Left renal cortex interstitium (tissue), 4 donors: ENCODE measurements around the gene SORT1. TPM values are rescaled to one million over a fixed set of nuclear protein-coding genes. Genes with fewer than 3 reads are reported as not detected.
"Not testable (repeated sequence)": the region's sequence is repeated elsewhere in the genome, so short reads cannot be mapped to it uniquely, and the experiment has no call there.

Experiments
- DNase-seq, 4 donors: peaks; one replicate each; pipeline ENCODE4 v3.0.0-alpha.2; 2013; ENCODE audit warnings: low read depth in 4 of 4, low spot score in 2 of 4, missing footprints in 1 of 4
- polyA plus RNA-seq, 4 donors: library from polyadenylated mRNA; unstranded; fragments of 120-200 nt; gene quantifications; one replicate each; pipeline ENCODE4 v1.2.1, GENCODE V29; 2013; ENCODE audit not compliant: insufficient read length in 4 of 4

SORT1 gene
- polyA plus RNA-seq, 4 donors, result 52.1 to 60.4 (median 56.9) TPM

DNA sequence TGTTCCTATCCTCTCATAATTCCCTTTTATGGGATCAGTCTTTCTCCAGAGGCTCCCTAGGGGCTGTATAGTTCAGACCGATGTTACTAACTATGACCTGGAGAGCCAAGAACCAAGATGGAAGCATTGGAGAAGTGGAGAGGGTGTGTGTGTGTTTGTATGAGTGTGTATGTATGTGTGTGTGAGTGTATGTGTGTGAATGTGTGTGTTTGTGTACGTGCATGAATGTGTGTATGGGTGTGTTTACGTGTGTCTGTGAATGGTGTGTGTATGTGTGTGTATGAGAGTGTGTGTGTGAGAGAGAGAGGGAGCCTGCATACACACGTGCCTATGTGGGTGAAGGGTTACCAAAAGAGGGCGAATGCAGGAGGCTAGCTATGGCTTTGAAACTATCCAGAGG is 95.8 kb downstream of the SORT1 start:
- DNase-seq, result no peak

DNA sequence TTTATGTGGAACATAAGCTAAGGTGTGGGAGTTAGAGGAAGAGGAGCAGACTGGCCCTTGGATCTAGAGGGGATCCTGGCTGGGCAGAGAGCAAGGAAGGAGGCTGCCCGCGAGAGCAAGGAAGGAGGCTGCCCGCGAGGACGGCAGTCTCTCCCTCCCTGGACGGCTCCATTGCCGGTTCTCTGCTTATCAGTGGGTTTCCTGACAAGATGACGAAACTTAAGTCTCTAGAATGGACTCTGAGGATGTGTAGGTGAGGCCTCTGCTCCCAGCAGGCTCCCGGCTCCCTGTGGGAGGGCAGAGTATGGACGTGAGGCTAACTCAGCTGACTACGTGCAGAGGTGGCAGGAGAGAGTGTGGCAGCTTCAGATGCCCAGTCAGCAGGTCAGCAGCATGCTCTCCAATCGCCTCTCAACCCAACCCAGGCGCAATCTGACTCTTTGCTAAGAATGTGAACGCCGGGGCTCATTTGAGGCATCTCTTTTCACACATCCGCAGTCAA is 97.0 kb downstream of the SORT1 start:
- DNase-seq, result no peak

DNA sequence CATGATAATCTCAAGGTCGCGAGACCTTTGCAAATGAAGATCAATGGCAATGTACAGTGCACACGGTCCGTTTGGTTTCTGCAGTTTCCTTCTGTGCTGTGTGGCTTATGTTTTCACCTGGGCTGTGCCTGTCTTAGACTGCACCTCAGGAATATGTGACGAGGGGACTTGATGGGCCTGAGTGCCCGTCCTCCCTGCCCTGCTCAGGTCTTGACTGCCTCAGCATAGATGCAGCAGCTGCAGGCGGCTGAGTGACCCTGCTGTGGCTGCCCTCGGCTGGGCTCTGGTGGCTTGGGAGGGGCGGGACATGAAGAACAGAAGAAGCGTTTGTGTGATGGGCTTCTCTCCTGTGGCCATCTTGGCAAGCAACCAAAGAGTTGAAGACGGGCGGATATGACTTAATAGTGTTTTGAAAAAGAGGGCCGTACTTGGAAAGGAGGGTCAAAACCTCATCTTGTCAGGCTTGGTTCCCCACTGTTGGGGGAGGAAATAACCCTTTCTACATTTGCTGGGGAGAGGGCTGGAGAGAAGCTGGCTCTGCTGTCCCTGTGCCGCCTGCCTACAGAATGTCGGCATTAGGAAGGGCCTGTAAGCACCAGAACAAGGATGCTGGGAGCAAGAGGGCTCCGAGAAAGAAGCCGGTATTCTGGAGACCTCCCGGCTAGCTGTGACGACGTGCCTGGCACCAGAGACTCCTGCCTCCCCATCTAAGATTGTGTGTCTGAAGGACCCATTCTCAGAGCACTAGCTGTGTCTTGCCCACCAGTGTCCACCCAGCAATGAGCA is 98.0 kb downstream of the SORT1 start:
- no peak for DNase-seq

DNA sequence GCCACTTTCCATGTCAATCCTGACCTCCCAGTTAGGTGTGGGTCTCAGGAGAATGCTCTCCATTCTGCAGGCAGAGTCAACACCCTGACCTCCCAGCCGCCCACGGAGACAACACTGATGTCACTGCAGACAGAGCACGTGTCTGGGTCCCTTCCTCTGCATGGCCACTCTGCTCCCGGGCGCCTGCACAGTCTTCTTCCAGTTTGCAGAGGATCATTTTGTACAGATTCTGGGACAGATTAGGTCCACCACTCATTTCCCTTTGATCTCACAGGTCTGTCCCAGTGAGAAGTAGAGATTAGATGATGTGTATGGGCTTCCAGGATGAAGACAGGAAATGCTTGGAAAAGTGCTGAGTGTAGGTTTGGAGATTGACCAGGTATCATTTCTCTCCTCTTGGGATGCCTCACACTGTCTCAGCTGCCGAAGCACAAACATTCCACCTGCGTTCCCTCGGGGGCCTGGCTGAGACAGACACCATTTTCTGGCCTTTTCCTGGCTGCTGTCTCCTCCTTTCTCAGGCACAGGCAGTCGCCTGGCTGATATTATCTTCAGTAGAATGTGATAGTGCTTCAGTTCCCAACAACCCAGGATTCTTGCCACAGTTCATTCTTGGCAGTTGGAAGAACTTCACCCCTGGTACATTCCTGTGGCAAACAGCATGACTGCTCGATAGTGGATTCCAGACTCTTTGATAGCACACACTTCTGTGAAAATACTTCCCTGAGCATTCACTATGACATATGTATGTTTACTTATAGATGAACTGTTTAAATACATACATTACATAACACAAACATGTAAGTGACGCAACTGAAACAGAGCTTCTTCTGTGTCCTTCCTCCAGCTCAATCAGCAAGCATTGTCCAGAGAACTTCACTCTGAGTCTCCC is 98.8 kb downstream of the SORT1 start:
- no peak for DNase-seq

DNA sequence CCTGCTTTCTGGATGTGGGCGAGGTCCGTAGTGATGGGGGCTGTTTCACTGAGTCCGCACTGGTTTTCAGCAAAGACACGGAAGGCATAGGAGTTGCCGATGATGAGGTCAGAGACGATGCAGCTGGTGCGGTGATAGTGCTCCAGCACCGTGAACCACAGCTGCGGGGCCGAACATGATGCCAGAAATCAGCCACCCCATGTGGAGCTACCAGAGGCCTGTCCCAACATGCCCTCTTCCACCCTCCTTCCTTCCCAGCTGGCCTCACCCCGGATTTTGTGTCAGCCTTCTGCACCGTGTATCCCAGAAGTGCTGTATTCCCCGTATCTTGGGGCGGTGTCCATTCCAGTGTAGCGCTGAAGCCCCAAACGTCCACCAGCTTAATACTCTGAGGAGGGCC is 100.9 kb downstream of the SORT1 start:
- DNase-seq, result no peak

DNA sequence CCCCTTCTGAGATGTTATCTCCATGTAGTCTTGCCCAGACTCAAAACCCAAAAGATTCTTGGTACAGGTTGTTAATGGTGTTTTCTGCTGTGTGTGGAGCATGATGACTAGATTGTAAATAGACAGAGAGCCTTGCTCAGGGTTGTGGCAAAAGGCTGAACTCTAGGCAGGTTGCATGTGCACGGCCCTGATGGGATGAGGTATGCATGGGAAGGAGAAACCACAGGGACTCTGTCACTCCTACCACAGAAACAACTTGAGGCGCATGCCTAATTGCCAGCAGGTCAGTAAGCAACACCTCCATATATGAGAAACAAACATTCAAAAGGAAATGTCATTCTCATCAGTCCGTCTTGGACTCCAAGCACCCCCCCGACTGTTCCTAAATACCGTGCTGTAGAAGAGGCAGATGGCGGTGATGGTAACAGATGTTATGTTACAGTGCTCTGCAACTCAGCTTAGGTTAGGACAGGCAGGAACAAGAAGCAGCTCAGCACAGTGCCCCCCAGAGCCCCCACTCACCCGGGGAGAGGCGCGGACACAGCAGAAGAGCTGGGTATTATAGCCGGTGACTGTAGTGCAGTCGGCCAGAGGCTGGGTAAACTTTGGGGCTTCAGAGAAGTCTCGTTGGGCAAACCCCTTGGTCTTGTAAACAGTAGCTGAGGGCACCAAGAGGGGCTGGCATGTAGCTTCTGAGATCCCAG is 101.9 kb downstream of the SORT1 start:
- no peak for DNase-seq

DNA sequence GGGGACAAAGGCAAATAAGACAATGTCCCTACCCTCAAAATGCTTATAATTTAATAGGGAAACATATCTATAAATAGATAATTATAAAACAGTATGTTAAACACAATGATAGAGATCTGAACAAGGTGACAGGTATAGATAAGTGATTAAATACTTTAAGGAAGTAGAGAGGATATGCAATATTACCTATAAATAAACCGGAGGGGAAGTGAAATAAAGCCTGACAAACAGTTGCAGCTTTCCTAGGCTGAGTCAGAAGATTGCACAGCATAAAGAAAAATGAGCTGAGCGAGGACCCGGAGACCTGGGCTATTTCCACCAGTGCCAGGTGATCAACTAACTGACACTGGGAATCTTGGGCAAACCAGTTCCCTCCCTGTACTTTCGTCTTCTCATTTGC is 103.2 kb downstream of the SORT1 start:
- no peak for DNase-seq

DNA sequence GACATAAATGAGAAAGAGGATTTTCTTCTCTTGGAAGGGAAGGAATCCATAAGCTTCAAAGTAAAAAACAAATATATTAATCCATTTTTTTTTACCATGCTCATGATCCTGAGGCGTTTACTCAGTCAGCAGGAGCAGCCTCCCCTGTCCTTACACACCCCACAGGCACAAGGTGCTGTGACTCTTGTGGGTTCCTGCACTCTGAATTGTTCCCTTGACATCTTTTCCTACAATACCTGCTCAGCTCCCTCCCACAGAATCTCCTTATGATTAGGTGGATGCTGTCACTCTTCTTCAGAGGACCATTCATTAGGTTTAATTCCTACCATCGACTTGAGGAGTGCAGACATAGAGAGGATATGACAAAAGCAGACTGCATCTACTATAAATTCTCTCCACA is 104.7 kb downstream of the SORT1 start:
- DNase-seq, result no peak

DNA sequence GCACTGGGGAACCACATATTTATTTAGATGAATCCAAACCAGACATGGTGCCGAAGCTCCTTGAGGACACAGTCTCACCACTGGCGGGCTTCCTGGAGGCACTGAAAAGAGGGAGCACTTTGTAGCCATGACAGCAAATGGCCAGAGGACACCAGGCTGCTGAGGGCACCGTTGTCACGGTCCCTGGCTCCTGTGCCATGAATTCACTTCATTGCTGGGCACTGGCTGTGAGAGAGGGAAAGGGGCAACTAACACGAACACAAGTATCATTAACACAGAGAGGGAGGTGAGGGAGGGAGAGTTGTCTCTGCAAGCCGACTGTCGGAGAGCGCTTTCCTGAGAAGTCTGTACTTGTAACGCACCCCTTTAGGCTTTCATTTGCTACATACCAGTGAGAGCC is 105.4 kb downstream of the SORT1 start:
- DNase-seq, result no peak

DNA sequence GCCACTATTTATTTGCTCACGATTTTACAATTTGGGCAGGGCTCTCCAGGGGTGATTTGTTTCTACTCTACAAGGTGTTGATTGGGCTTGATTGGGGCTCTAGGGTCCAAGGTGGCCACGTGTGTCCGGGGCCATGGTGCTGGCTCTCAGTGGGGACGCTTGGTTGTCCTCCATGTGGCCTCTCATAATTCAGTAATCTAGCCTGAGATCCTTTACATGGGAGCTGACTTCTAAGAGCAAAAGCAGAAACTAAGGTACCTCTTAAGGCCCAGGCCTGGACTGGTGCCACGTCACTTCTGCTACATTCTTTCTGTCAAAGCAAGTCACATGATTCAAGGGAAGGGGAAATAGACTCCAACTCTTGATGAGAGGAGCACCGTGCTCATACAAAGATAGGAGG is 106.7 kb downstream of the SORT1 start:
- DNase-seq, result no peak

DNA sequence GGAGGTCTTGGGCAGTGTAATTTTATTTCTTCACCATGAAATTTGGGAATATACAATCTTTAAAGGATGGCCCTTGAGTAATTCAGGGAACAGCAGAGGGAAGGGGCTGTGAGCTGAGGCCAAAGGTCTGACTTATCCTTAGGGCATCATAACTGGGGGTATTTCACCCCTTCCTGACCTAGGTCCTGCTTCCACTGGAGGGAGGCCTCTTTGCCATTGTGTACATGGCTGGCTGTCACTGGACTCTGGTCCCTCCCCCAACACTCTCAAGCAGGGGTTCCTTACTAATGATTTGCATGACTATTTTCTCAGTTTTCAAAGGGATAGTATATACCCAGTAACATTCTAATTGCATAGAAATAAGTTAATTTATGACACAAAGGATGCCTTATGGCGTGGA is 107.6 kb downstream of the SORT1 start:
- DNase-seq, result no peak

DNA sequence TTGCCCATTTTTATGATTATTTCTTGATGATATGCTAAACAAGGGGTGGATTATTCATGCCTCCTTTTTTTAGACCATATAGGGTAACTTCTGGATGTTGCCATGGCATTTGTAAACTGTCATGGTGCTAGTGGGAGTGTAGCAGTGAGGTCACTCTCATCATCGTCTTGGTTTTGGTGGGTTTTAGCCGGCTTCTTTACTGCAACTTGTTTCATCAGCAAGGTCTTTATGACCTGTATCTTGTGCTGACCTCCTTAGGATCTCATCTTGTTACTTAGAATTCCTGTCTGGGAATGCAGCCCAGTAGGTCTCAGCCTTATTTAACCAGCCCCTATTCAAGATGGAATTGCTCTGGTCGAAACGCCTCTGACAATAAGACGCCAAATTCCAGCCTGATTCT is 111.0 kb downstream of the SORT1 start:
- not testable (repeated sequence) for DNase-seq

DNA sequence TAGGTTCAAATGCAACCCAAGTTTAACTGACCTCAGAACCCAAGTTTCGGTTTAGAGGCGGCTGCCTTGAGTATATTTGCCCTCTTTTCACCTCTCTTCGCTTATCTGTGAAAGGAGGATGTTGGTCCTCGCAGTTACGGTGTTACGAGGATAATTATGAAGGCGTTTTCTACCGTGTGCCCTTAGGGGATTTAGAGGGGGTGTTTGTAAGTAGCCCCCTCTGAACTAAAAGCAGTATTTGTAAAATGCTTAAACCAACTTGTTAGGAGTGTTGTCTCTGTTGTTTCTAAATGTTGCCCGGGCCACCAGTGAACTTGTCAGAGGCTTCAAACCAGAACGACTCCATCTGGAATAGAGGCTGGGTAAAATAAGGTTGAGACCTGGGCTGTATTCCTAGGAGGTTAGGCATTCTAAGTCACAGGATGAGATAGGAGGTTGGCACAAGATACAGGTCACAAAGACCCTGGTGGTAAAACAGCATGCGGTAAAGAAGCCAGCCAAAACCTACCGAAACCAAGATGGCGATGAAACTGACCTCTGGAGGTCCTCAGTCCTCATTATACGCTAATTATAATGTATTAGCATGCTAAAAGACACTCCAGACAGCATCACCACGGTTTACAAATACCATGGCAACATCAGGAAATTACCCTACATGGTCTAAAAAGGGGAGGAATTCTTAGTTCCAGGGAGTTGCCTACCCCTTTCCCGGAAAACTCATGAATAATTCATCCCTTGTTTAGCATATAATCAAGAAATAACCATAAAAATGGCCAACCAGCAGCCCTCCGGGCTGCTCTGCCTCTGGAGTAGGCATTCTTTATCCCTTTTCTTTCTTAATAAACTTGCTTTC is 113.7 kb downstream of the SORT1 start:
- DNase-seq, result no peak

DNA sequence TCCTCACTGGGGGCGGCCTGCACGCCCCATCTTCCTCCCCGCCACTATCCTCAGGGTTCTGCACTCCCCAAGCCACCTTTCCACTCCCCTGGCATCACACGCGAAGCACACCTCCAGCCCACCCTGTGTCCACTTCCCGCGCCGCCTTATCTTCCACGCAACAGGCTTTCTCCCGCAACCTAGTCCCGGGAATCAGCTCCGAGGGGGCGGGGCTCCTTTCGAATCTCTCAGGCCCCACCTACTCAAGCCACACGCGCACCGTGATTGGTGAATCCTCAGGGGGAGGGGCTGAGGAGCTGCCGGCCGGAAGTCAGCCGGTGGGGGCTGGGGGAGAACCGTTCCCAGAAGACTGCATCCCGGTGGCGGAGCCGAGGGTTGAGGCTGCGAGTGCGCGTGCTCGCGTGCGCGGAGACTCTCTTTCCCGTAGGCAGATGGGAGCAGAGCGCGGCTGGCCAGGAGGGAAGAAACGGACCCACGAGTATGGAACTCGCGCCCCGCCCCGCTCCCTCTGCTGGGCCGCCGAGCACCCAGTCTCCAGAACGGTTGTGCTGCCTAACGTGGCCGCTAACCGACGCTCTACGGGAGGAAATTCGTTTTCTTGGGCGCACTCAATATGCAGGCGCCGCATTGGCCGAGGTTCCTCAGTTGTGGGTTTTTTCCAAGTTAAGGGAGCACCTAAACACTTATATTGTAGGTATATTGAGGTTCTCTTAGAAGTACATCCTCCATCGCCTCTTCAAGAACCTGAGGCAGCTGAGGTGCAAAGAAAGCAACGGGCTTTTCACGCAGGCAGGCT is 114.6 kb downstream of the SORT1 start, which contains the start of gene PSRC1:
Gene PSRC1, minus strand, starts transcription at position 194 of the 796 bp plus-strand sequence.
- DNase-seq, result peak; percentile 85 to 95 (median 90)

DNA sequence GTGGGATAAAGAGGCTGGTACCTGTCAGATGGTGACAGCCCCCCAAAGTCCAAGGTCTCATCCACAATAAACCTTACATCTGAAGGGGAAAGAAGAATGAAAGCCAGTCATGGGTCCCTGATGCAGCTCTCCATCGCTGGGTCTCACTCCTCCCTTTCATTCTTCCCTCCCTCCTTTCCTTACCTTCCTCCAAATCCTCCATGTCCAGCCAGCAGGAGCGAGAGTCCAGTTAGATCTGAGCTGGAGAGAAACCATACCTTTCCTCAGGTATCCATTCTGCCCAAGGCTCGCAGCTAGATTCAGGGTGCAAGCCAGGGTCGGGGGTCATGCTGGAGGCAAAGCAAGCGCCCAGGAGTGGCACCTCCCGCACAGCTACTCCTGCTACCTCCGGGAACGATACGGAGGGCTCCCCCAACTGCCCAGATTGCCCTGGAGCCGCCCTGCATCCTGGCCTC is 115.2 kb downstream of the SORT1 start:
- DNase-seq, result no peak

DNA sequence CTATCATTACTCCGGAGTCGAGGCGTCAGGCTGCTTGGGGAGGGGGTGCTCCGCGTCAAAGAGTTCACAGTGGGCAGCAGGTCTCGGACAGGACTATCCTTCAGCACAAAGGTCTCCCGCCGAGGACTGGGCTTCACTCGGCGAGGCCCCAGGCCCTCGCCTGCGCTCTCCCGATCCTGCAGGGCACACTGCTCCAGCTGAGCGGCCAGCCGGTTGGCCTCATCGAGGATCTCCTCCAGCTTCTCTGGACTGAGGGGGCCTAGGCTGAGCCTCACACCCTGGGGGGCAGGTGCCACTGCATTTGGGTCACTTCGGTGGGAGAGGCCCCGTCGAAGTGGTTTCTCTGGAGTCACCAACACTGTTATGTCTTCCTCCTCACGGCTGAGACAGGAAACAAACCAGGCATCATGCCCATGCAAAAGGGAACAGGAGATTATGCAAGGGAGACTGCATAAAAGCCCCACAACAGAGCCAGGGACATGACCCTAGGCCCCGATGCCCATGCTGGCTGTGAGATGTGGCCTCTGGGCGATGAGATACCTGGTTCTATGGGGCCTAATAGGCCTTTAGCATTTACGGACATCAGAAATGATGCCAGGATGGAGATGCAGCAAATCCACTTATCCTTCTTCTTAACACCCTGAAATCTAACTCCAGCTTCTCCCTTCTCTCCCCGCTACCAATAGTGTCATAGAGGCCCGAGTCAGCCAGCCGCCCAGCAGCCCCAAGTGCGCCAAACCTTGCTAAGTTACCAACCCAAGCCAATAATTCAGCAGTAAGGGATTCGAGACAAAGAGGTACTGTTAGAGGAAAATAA is 115.8 kb downstream of the SORT1 start:
- DNase-seq, result no peak

DNA sequence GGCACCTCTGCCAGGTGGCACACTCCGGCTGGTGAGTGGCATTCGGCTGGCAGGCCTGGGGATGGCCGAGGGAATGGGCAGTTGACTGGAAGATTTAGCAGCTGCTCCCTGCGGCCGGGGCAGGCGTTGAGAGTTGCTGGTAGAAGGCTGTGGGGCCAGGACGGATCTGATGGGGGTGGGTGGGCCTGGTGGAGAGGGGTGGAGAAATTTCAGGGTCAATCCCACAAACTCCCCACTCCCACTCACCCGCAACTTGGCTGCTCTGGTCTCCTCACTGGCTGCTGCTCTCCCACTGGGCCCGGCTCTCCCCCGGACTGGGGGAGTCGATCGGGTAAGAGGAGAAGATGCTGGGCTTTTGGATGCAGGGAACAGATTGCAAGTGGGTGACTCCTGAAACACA is 116.9 kb downstream of the SORT1 start:
- no peak for DNase-seq

DNA sequence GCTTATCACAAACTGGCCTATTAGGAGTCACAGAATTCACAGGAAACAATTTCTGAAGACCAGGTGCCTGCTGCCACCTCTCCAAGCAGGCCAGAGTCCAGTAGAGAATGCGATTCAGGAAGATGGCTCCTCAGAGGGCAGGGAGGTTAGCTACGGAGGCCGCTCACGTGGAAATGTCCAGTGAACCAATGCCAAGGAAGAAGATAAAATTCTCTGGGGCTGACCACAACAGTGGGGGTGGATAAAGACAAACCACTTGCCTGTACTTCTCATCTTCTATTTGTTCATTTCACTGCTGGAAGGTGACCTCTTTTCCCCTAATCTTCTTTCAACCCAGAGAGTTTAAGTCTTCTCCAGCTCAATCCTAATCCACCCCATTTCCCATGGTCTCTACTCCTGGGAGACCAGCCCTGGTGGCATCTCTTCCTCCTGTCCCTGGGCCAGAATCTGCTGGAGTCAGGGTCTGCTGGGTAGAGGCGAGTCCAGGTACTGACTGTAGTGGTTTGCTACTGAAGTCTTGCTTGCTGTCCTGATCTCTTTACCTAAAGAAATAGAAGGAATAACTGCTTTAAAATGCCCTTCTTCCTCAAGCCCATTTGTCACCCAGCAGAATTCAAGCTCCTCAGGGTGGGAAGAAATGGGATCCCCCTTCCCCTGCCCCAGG is 118.0 kb downstream of the SORT1 start:
- DNase-seq, result no peak
